ENCODE data around the gene PRG3. TPM values are rescaled to one million over a fixed set of nuclear protein-coding genes. Genes with fewer than 3 reads are reported as not detected.

Gene PRG3
- total and polyA plus RNA-seq, 2 donors (not counting 3 experiments of a cell fraction or from before 2014, with no cell fraction given): not detected

- no peak overlapping the region for H2AFZ ChIP-seq (ENCODE audit: low read depth, low read length)
- POLR2A ChIA-PET: interaction anchor here (1.0 to 1.7 kb wide), 2 partner anchors 17 to 234 kb away, joined by 3 to 7 read pairs; no protein-coding TSS in a partner anchor
- TSS peak; percentile 97 for BruUV-seq (replicated peaks)
- no peak overlapping the region for H3K4me3 ChIP-seq (replicated peaks in 1 of 3; ENCODE audit: insufficient read depth in 1 of 3, low read depth in 1 of 3, low read length in 3 of 3)
- H3K4me1 ChIP-seq (ENCODE audit: control insufficient read depth, extremely low read depth, insufficient read depth, low read length): peaks cover 26% of the 10 kb centered on the region
- H3K9ac ChIP-seq (replicated peaks; ENCODE audit: extremely low read depth, insufficient read depth, low read length): peak overlapping the region; percentile 17
- peaks cover 3 to 12% of the 10 kb centered on the region in 2 experiments for H3K36me3 ChIP-seq (ENCODE audit: control insufficient read depth in 2 of 2, extremely low read depth in 1 of 2, insufficient read depth in 2 of 2, low read length in 2 of 2)
- no peaks in the 10 kb centered on the region for H4K20me1 ChIP-seq (replicated peaks; ENCODE audit: control insufficient read depth, extremely low read depth, insufficient read depth, low read length)
- peak overlapping the region; percentile 84 for H3K27ac ChIP-seq (ENCODE audit: insufficient read depth, low read depth, low read length)
- peak overlapping the region; percentile 65 for H3K4me2 ChIP-seq (ENCODE audit: insufficient read depth, low read length)
- no peaks in the 10 kb centered on the region for H3K79me2 ChIP-seq (ENCODE audit: control insufficient read depth, insufficient read depth, low read length)
- H3K27me3 ChIP-seq (ENCODE audit: control insufficient read depth in 2 of 2, insufficient read depth in 2 of 2, low read length in 2 of 2): no peaks in the 10 kb centered on the region
- H3K9me1 ChIP-seq (replicated peaks; ENCODE audit: control insufficient read depth, extremely low read depth, insufficient read depth, low read length): no peaks in the 10 kb centered on the region
- DNase-seq (ENCODE audit: low read depth, low spot score) (no peak), FAIRE-seq (no peak)
- CTCF ChIA-PET: interaction anchor here (0.7 to 2.0 kb wide), 6 partner anchors 18 to 86 kb away, joined by 3 to 9 read pairs (median 6); partner anchors contain the start of gene SLC43A3
- intact Hi-C loops (cut with micrococcal nuclease) (loop anchor here (5.0 kb wide), 2 partner anchors 50 to 60 kb away; no protein-coding TSS in a partner anchor), dilution Hi-C loops (cut with MboI; ENCODE audit: extremely low pct_ligation_motif_present, low sequenced_read_pairs) (no loop called here)
- no peaks in the 10 kb centered on the region for H3K9me3 ChIP-seq (replicated peaks; ENCODE audit: control insufficient read depth, insufficient read depth, low read length)
- peak; percentile 64 for TF ChIP-seq GATA2 (IDR thresholded peaks at IDR 0.05; ENCODE audit: insufficient read depth, insufficient read length, low read depth, low read length)
- TF ChIP-seq JUN (IDR thresholded peaks at IDR 0.05; ENCODE audit: borderline replicate concordance, insufficient read depth, insufficient read length, low read depth): no peak
These were observed 26.3 kb upstream of the PRG3 start for GRCh38 chr11:57407010-57407920.

- Histone ChIP-seq H3K9me1 (replicated peaks; ENCODE audit: control insufficient read depth, extremely low read depth, insufficient read depth, low read length) (no peaks in the 10 kb centered on the region), H3K79me2 (ENCODE audit: control insufficient read depth, insufficient read depth, low read length) (no peaks in the 10 kb centered on the region), H3K27ac (ENCODE audit: insufficient read depth, low read depth, low read length) (peak overlapping the region; percentile 84), H4K20me1 (replicated peaks; ENCODE audit: control insufficient read depth, extremely low read depth, insufficient read depth, low read length) (no peaks in the 10 kb centered on the region), H3K27me3 (ENCODE audit: control insufficient read depth in 2 of 2, insufficient read depth in 2 of 2, low read length in 2 of 2) (no peaks in the 10 kb centered on the region), H3K4me2 (ENCODE audit: insufficient read depth, low read length) (peak overlapping the region; percentile 65), H3K4me3 (replicated peaks in 1 of 3; ENCODE audit: insufficient read depth in 1 of 3, low read depth in 1 of 3, low read length in 3 of 3) (no peak overlapping the region), H2AFZ (ENCODE audit: low read depth, low read length) (no peak overlapping the region), H3K4me1 (ENCODE audit: control insufficient read depth, extremely low read depth, insufficient read depth, low read length) (peaks cover 26% of the 10 kb centered on the region), H3K36me3 (ENCODE audit: control insufficient read depth in 2 of 2, extremely low read depth in 1 of 2, insufficient read depth in 2 of 2, low read length in 2 of 2) (peaks cover 3 to 12% of the 10 kb centered on the region in 2 experiments), H3K9me3 (replicated peaks; ENCODE audit: control insufficient read depth, insufficient read depth, low read length) (no peaks in the 10 kb centered on the region), H3K9ac (replicated peaks; ENCODE audit: extremely low read depth, insufficient read depth, low read length) (no peak overlapping the region)
- peak; percentile 94 for TF ChIP-seq FOS (IDR thresholded peaks at IDR 0.05; ENCODE audit: borderline replicate concordance, insufficient read depth, low read length)
- TF ChIP-seq GATA2 (IDR thresholded peaks at IDR 0.05; ENCODE audit: insufficient read depth, insufficient read length, low read depth, low read length): peak; percentile 83
- TF ChIP-seq POLR2A (IDR thresholded peaks at IDR 0.05; ENCODE audit: low read depth, low read length): peak; percentile 28
- TF ChIP-seq POLR2AphosphoS5 (IDR thresholded peaks at IDR 0.05; ENCODE audit: insufficient read depth, low read depth, low read length): peak; percentile 86
- peak; percentile 59 for TF ChIP-seq MAX (IDR thresholded peaks at IDR 0.05; ENCODE audit: insufficient read depth, insufficient read length)
- no peak for TF ChIP-seq EZH2 (IDR thresholded peaks at IDR 0.05; ENCODE audit: borderline replicate concordance, low read depth, low read length, severe bottlenecking)
- no peak for TF ChIP-seq CTCF (IDR thresholded peaks at IDR 0.05; ENCODE audit: extremely low read depth in 1 of 2, insufficient read depth in 1 of 2, low read depth in 1 of 2, low read length in 2 of 2)
- peak; percentile 60 for TF ChIP-seq JUN (IDR thresholded peaks at IDR 0.05; ENCODE audit: borderline replicate concordance, insufficient read depth, insufficient read length, low read depth)
- peak; percentile 68 for TF ChIP-seq MYC (IDR thresholded peaks at IDR 0.05; ENCODE audit: low read depth, low read length)
- dilution Hi-C loops (cut with MboI; ENCODE audit: extremely low pct_ligation_motif_present, low sequenced_read_pairs): no loop called here
- intact Hi-C loops (cut with micrococcal nuclease): loop anchor here (1.0 to 5.0 kb wide), 3 partner anchors 18 to 59 kb away; no protein-coding TSS in a partner anchor
- FAIRE-seq (peak; percentile 100), DNase-seq (ENCODE audit: low read depth, low spot score) (peak; percentile 90)
- POLR2A ChIA-PET: interaction anchor here (1.0 to 1.7 kb wide), 2 partner anchors 18 to 235 kb away, joined by 3 to 7 read pairs; no protein-coding TSS in a partner anchor
- no TSS peak for BruUV-seq (replicated peaks)
- CTCF ChIA-PET: interaction anchor here (0.7 to 2.0 kb wide), 9 partner anchors 18 to 87 kb away, joined by 3 to 9 read pairs (median 5); partner anchors contain the start of genes RTN4RL2 and SLC43A3
These were observed 25.5 kb upstream of the PRG3 start for GRCh38 chr11:57406337-57406904.

All from endothelial cell of umbilical vein (primary cell).